ENCODE results near the gene CDC42SE1. TPM values are rescaled to one million over a fixed set of nuclear protein-coding genes. Genes with fewer than 3 reads are reported as not detected.

Gene CDC42SE1
- total and polyA plus RNA-seq, 9 of the 15 experiments (the other 6 are each of a cell fraction or from before 2014, with no cell fraction given), result 78.1 to 189 (median 114) TPM

DNA sequence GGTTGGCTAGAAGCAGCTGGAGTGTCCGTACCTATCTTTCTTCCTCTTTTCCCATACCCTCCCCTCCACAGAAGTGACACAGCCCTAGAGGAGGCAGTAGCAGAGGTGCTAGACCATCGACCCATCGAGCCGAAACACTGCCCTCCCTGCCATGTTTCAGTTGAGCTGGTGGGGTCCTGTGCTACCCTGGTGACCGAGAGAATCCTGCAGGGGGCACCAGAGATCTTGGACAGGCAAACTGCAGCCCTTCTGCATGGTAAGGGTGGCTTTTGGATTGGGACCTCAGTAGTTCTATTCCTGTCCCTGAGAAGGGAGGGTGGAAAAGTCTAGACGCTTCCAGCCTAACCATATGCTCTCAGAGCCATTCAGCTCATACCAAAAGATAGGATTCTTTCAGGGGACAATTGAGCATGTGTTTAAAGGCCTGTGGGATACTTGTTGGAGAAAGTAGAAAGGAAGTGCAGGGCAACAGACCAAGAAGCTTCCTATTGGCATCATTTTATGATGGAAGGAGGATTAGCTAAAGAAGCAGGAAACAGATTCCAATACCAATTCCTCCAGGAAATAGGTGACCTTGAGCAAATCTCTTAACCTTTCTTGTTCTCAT lies 34.8 kb downstream of the CDC42SE1 start (continued):
- no peak for TF ChIP-seq MXD1 (CRISPR knock-in tag; IDR thresholded peaks at IDR 0.05; ENCODE audit: borderline replicate concordance, poor library complexity, severe bottlenecking)
- no peak for TF ChIP-seq ZNF133 (CRISPR knock-in tag; IDR thresholded peaks at IDR 0.05)
- TF ChIP-seq CTCF (IDR thresholded peaks at IDR 0.05 in 2 of 3, conservative IDR thresholded peaks at IDR 0.05 in 1 of 3; ENCODE audit: insufficient read depth in 2 of 3, low read depth in 1 of 3, low read length in 3 of 3), result peak; percentile 90 to 92 (median 92)
- TF ChIP-seq MTA3 (IDR thresholded peaks at IDR 0.05; ENCODE audit: borderline replicate concordance), result 0 out of 2 replicates have a peak, but pooled peaks have one; percentile 19
- TF ChIP-seq DEAF1 (CRISPR knock-in tag; IDR thresholded peaks at IDR 0.05), result peak; percentile 67
- TF ChIP-seq FOXJ2 (tag; IDR thresholded peaks at IDR 0.05), result no peak
- peak; percentile 81 for TF ChIP-seq REST (IDR thresholded peaks at IDR 0.05; ENCODE audit: borderline replicate concordance)
- TF ChIP-seq REST (CRISPR knock-in tag; IDR thresholded peaks at IDR 0.05; ENCODE audit: low read depth), result no peak
- no peak for TF ChIP-seq BDP1 (IDR thresholded peaks at IDR 0.05; ENCODE audit: insufficient read depth, insufficient read length)
- TF ChIP-seq ZNF445 (CRISPR knock-in tag; IDR thresholded peaks at IDR 0.05; ENCODE audit: low read depth), result no peak
- TF ChIP-seq ESRRA (IDR thresholded peaks at IDR 0.05; ENCODE audit: borderline replicate concordance, low read depth), result peak; percentile 12; the same call in 1 of the 2 replicates
- TF ChIP-seq BCL6 (CRISPR knock-in tag; IDR thresholded peaks at IDR 0.05), result no peak
- no peak for TF ChIP-seq POLR2A (conservative IDR thresholded peaks at IDR 0.05)
- TF ChIP-seq, protein P1, sequence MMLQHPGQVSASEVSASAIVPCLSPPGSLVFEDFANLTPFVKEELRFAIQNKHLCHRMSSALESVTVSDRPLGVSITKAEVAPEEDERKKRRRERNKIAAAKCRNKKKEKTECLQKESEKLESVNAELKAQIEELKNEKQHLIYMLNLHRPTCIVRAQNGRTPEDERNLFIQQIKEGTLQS (IDR thresholded peaks at IDR 0.05), result no peak
- TF ChIP-seq, protein P1 (CRISPR knock-in tag; conservative IDR thresholded peaks at IDR 0.05), result no peak
- TF ChIP-seq BHLHE40 (IDR thresholded peaks at IDR 0.05; ENCODE audit: low read length), result 0 out of 2 replicates have a peak, but pooled peaks have one; percentile 41

Measured in K562 (cell line).